Activated naive CD4-positive, alpha-beta T cell treated with anti-CD3 and anti-CD28 coated beads, Interleukin-2, amount 50 U/mL, for 72 hours (primary cell): ENCODE measurements around the gene CTNNA1. TPM values are rescaled to one million over a fixed set of nuclear protein-coding genes. Genes with fewer than 3 reads are reported as not detected.
"Not testable (repeated sequence)": the region's sequence is repeated elsewhere in the genome, so short reads cannot be mapped to it uniquely, and the experiment has no call there.

Source experiments
- ATAC-seq, 2 donors: fragments of 150-1000 bp; cut with Tn5 transposase; 2 replicates each; pipeline ENCODE4 v1.10.0; 2021; ENCODE audit warnings: mild to moderate bottlenecking in 2 of 2, moderate library complexity in 2 of 2
- DNase-seq, 2 donors: peaks; one replicate each; pipeline ENCODE4 v3.0.0; 2021 to 2022; ENCODE audit warnings: low spot score in 2 of 2
- H3K27ac Mint-ChIP-seq, 2 donors: one replicate each; pipeline ENCODE4 v1.8.0; 2022; ENCODE audit warnings: mild to moderate bottlenecking in 2 of 2, mixed read lengths in 2 of 2
- H3K36me3 Mint-ChIP-seq, 2 donors: one replicate each; pipeline ENCODE4 v1.8.0; 2022; ENCODE audit warnings: mixed read lengths in 2 of 2
- H3K9me3 Mint-ChIP-seq, 2 donors: one replicate each; pipeline ENCODE4 v1.8.0; 2022; ENCODE audit warnings: mixed read lengths in 2 of 2
- total RNA-seq, 2 donors: library from RNA; stranded (reverse); gene quantifications; one replicate each; pipeline ENCODE4 v1.2.3, GENCODE V29; 2022

The CTNNA1 gene
- total RNA-seq, 2 donors from 2014 or later, result 89.2 to 224 TPM

DNA sequence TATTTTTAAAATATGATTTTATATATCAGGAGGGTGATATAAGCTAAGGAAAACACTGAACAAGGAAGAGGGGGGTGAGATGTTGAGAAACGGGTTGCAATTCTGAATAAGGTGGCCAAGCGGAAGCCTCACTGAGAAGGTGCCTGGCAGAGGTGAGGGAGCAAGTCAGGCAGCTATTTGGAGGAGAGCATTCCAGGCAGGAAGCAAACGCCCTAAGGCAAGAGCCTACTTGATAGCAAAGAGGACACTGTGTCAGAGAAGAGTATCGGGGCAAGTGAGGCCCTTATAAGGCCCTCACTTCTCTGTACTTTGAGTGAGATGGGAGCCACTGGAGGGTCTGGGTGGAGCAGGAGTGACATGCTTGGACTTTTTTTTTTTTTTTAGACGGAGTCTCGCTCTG lies 8.0 kb upstream of the CTNNA1 start:
- Mint-ChIP-seq H3K27ac (no peak overlapping the region), H3K36me3 (no peaks in the 10 kb centered on the region), H3K9me3 (no peaks in the 10 kb centered on the region)
- ATAC-seq (no peak), DNase-seq (no peak)

DNA sequence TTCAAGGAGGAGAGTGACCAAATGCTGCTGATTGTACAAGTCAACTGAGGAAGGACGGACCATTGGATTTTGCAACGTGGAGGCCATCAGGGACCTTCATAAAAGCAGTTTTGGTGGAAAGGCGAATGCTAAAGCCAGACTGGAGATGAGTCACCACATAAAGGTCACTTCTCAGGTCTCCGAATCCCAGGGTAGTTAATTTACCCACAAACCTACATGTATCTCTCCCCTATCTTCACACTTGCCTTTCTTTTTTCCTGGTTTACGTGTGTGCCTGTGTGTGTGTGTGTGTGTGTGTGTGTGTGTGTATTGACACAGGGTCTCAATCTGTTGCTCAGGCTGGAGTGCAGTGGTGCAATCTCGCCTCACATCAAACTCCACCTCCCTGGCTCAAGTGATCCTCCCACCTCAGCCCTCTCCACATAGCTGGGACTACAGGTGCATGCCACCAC lies 4.6 kb upstream of the CTNNA1 start:
- H3K36me3 Mint-ChIP-seq, result no peaks in the 10 kb centered on the region
- DNase-seq, result no peak
- peak in 1 of 2 donors; percentile 41 for ATAC-seq
- H3K27ac Mint-ChIP-seq, result no peak overlapping the region
- H3K9me3 Mint-ChIP-seq, result no peaks in the 10 kb centered on the region

DNA sequence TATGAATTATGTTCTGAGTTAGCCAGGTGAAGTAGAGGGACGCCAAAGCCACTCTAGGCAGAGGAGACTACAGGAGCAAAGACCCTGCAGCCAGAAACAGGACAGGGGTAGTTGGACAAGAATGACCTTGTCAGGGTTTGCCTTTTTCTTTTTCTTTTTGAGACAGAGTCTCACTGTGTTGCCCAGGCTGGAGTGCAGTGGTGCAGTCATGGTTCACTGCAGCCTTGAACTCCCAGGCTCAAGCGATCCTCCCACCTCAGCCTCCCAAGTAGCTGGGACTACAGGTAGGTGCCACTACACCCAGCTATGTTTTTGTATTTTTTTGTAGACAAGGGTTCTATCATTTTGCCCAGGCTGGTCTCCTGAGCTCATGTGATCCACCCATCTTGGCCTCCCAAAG lies 1.9 kb upstream of the CTNNA1 start:
- H3K9me3 Mint-ChIP-seq, H3K27ac Mint-ChIP-seq, ATAC-seq, H3K36me3 Mint-ChIP-seq, DNase-seq: not testable (repeated sequence)

DNA sequence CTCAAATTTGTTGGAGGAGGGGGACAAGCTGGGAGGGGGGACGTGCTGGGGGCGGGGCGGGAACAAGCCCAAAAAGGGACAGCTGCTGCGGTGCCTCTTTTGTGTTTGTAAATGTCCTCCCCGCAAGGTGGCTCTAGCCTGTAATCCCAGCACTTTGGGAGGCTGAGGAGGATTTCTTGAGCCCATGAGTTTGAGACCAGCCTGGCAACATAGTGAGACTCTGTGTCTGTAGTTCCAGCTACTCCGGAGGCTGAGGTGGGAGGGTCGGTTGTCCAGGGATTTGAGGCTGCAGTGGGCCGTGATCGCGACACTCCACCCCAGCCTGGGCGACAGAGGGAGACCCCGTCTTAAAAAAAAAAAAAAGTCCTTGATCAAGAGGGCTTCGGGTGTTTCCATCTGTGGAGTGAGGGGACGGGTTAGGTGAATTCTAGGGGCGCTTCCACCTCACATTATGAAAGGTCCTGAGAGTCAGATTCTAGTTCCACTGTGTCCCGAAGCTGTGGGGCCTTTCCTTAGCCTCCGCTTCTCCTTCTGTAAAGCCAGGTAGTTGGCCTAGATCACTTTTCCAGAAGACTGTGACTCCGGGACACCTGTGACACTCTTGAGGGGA lies 779 bp upstream of the CTNNA1 start:
- no peak for ATAC-seq
- Mint-ChIP-seq H3K9me3 (peaks cover 0 to 5% of the 10 kb centered on the region in 2 donors), H3K36me3 (peaks cover 6 to 20% of the 10 kb centered on the region in 2 donors), H3K27ac (no peak overlapping the region)
- DNase-seq, result no peak

DNA sequence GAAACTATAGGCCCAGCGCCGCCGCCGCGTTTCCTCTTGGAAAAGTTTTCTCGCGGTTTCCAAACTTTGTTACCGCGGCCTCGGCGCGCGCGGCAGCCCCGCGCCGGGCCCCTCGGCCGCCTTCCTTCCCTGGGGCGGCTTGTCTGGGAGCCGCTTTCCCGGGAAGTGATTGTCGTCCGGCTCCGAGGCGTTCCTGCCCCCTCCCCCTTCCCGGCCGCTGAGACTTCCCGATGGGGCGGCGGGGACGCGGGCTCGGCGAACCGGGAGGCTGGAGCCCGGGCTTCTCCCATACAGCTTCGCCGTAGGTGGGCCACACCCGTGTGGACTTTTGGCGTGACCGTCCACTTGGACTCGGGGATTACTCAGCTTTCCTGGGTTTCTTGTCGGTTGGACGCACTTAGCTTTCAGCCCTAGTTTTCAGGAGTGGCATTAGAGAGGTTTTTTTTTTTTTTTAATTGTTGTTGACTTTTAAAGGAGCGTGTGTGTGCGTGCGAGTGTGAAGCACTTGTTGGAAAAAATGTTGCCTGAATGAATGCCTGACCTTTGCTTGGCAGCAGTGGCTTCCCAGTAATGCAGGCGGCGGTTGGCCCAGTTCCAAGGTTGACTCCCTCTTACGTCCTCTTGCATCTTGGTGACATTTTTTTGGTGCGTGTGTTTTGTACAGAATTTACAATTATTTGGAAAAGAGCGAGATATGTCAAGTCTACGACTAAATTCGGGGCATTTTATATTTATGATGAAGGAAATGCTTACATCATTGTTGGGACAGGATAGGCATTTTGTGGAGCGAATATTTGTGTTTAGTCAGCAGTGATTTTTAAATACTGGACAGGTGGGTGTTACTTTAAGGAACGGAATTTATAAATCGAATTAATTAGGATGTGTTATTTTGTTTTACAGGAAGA lies 821 bp downstream of the CTNNA1 start:
- ATAC-seq (peak in 1 of 2 donors; percentile 51), DNase-seq (peak; percentile 59 to 81)
- peaks cover 0 to 9% of the 10 kb centered on the region in 2 donors for H3K9me3 Mint-ChIP-seq
- peaks cover 12 to 30% of the 10 kb centered on the region in 2 donors for H3K36me3 Mint-ChIP-seq
- H3K27ac Mint-ChIP-seq, result peak overlapping the region; percentile 53 to 90

DNA sequence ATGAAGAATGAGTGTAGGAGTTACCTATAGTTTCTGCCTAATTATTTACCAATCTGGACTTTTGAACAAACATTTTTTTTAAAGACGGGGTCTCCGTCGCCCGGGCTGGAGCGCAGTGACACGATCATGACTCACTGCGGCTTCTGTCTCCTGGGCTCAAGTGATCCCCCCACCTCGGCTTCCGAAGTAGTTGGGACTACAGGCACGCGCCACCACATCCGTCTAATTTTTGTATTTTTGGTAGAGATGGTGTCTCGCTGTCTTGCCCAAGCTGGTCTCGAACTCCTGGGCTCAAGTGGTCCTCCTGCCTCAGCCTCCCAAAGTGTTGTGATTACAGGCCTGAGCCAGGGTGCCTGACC lies 1.5 kb downstream of the CTNNA1 start:
- DNase-seq, result no peak
- peak overlapping the region in 1 of 2 donors; percentile 90 for H3K27ac Mint-ChIP-seq
- H3K36me3 Mint-ChIP-seq, result peaks cover 12 to 35% of the 10 kb centered on the region in 2 donors
- no peak for ATAC-seq
- peaks cover 0 to 9% of the 10 kb centered on the region in 2 donors for H3K9me3 Mint-ChIP-seq

DNA sequence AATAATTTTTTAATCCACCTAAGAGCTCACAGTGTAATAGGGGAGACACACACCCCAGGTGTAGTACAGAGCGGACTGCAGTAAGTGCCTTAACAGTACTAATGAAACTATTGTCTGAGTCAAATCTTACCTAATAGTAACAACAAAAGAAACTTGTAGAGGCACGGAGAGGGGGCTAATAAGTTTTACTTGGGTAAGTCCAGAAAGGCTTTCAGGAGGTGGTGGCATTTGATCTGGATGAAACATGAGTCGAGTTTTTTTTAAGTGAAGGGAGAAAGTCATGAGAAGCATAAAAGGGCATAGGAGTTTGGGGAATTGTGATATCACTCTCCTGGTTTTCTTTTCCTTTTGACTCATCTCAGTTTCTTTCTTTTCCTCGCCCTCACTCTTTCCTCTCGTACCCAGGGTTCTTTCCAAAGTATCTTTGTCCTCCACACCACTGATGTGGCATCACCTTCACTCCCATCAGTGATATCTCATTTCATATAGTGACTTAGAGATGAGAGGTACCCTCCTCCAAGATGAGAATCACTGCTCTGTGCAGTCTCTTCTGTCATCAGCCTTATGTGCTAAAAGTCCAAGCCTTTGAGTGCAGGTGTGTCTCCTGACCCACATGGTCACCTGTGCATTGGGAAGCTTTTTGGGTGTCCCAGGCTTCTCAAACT lies 2.0 kb downstream of the CTNNA1 start:
- Mint-ChIP-seq H3K9me3 (peaks cover 0 to 9% of the 10 kb centered on the region in 2 donors), H3K36me3 (peaks cover 12 to 35% of the 10 kb centered on the region in 2 donors), H3K27ac (peak overlapping the region in 1 of 2 donors; percentile 90)
- no peak for DNase-seq
- ATAC-seq, result peak; percentile 54 to 80

DNA sequence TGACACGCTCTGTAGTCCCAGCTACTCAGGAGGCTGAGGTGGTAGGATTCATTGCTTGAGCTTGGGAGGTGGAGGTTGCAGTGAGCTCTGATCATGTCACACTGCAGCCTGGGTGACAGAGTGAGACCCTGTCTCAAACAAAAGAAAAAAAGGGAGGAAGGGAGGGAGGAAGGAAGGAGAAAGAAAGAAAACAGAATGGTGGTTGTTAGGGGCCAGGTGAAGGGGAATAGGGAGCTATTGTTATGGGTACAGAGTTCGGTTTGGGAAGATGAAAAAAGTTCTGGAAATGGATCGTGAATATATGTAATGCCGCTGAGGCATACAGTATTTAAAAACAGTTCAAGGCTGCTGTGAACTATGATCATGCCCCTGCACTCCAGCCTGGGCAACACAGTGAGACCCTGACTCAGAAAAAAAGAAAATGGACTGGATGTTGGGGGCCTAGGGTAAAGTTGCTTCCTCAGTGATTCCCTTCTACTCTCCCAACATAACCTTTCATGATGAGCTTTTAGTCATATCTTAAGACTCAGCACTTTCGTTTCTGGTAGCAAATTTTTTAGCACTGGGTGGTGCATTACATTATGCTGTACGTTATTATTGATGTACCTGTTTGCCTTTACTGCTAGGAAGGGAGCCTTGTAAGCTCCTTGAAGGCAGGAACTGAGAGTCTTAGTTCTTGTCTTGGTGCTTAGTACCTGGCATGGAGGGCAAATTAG lies 4.0 kb downstream of the CTNNA1 start:
- ATAC-seq, result no peak
- Mint-ChIP-seq H3K36me3 (peaks cover 12 to 35% of the 10 kb centered on the region in 2 donors), H3K9me3 (peaks cover 0 to 9% of the 10 kb centered on the region in 2 donors)

DNA sequence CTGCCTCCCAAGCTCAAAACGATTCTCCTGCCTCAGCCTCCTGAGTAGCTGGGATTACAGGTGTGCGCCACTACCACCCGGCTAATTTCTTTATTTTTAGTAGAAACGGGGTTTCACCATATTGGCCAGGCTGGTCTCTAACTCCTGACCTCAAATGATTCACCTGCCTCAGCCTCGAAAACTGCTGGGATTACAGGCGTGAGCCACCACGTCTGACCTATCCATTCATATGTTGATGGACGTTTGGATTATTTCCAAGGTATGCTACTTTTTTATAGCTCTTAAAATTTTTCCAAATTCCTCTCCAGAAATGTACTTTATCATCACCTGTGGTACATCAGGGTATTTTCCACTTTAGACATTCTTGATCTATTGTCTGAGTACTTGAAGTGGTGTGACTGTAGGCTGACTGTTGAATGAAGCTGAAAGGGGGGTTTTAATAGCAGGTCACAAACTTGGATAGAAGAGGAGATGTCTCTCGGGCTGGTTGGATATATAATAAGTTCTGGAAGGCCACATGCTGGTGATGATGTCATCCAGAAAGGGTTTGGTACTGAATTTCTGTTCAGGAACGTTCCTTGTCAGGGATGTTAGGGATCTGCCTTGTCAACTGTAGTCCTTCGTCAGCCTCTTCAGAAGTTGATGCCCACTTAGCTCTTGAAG lies 7.4 kb downstream of the CTNNA1 start:
- Mint-ChIP-seq H3K27ac (peak overlapping the region in 1 of 2 donors; percentile 52), H3K9me3 (peaks cover 0 to 9% of the 10 kb centered on the region in 2 donors), H3K36me3 (peaks cover 6 to 28% of the 10 kb centered on the region in 2 donors)
- ATAC-seq (peak in 1 of 2 donors; percentile 53), DNase-seq (no peak)

More for the DNA sequence above, 4.0 kb downstream of the CTNNA1 start:
- no peak overlapping the region for H3K27ac Mint-ChIP-seq
- DNase-seq, result no peak

DNA sequence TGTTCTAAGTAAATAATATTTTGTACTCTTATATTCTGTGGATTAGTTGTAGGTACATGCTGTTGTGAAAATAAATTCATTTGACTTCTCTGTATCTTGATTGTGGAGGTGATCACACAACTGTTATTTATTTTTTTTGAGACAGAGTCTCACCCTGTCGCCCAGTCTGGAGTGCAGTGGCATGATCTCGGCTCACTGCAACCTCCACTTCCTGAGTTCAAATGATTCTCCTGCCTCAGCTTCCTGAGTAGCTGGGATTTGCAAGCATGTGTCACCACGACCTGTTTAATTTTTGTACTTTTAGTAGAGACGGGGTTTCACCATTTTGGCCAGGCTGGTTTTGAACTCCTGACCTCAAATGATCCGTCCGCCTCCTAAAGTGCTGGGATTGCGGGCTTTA lies 7.9 kb downstream of the CTNNA1 start:
- peak overlapping the region in 1 of 2 donors; percentile 52 for H3K27ac Mint-ChIP-seq

DNA sequence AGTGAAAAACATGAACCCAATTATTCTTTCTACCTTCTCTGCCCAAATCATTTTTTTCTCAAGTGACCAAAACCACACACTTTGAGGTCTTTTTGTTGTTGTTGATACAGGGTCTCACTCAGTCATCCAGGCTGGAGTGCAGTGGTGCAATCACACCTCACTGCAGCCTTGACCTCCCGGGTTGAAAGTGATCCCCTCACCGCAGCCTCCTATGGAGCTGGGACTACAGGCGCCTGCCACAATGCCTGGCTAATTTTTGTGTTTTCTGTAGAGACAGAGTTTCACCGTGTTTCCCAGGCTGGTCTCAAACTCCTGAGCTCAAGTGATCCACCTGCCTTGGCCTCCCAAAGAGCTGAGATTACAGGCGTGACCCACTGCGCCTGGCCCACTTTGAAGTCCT lies 8.4 kb downstream of the CTNNA1 start:
- not testable (repeated sequence) for ATAC-seq, H3K9me3 Mint-ChIP-seq, DNase-seq, H3K27ac Mint-ChIP-seq
- H3K36me3 Mint-ChIP-seq, result peaks cover 6 to 22% of the 10 kb centered on the region in 2 donors

More for the DNA sequence above, 7.9 kb downstream of the CTNNA1 start:
- peaks cover 6 to 28% of the 10 kb centered on the region in 2 donors for H3K36me3 Mint-ChIP-seq
- ATAC-seq, result peak; percentile 34 to 78
- DNase-seq, H3K9me3 Mint-ChIP-seq: not testable (repeated sequence)

DNA sequence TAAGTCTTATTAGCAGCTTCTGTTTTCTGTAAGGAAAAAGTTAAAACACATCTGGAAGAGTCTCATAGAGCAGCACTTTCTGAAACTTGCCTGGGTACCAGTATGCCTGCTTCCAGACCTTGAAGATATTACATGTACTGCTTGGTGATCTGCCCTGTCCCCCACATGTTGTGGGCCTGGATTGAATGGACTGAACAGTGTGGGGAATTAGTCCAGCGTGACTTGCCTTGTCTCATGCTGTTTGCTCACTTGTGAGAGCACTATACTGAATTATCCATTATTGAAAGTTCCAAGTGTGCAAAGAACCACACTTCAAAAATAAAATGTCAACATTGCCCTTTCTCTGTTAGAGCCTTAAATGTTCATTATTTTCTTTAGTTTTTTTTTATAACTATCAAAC lies 8.9 kb downstream of the CTNNA1 start:
- no peak for ATAC-seq
- H3K36me3 Mint-ChIP-seq, result peaks cover 6 to 18% of the 10 kb centered on the region in 2 donors
- H3K9me3 Mint-ChIP-seq, result peaks cover 0 to 5% of the 10 kb centered on the region in 2 donors
- DNase-seq, result no peak
- no peak overlapping the region for H3K27ac Mint-ChIP-seq

DNA sequence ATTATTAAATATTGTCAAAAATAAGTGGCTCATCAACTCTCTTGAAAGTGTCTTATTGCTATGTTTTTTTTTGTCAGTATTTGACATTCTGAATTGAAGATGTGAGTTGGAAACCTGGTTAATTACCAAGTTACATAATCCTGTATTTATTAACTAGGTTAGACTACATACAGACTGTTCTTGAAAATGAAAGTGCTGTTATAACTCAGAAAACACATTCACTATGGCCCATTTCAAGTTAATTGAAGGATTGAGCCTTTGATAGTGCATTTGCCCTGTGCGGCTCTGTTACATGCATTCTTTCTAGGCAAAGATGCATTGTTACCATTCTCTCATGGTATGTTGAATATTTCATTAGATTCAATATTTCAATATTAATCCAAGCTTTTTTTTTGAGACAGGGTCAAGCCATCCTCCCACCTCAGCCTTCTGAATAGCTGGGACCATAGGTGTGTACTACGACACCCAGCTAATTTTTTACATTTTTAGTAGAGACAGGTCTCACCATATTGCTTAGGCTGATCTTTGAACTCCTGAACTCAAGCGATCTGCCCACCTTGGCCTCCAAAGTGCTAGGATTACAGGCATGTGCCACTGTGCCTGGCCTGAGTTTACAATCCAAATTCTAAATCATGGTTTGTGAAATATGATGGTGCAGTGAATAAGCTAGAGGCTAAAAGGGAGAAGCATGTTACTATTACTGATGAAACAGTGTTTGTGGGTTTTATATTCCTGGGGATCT lies 10.0 kb downstream of the CTNNA1 start:
- ATAC-seq, result no peak

DNA sequence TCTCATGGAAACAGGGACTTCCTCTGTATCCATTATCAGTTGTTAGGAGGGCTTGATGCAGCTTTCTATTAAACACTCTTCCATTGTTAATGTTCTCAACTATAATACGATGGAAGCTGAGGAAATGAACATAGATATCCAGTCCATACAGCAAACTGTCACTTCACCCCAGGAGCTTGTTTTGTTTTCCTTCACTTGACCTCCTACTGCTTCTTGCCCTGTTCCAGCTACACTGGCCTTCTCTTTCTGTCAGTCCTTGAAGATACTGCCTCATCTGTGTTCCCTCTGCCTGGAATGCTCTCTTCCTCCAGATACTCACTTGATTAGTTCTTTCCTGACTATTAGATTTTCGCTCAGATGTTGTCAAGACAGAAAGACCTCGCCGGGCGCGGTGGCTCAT lies 17.1 kb downstream of the CTNNA1 start:
- no peak for ATAC-seq
- DNase-seq, result no peak
- no peak overlapping the region for H3K27ac Mint-ChIP-seq
- no peaks in the 10 kb centered on the region for H3K36me3 Mint-ChIP-seq
- no peaks in the 10 kb centered on the region for H3K9me3 Mint-ChIP-seq

More for the DNA sequence above, 10.0 kb downstream of the CTNNA1 start:
- Mint-ChIP-seq H3K36me3 (peaks cover 6 to 11% of the 10 kb centered on the region in 2 donors), H3K9me3 (no peaks in the 10 kb centered on the region), H3K27ac (no peak overlapping the region)
- no peak for DNase-seq

DNA sequence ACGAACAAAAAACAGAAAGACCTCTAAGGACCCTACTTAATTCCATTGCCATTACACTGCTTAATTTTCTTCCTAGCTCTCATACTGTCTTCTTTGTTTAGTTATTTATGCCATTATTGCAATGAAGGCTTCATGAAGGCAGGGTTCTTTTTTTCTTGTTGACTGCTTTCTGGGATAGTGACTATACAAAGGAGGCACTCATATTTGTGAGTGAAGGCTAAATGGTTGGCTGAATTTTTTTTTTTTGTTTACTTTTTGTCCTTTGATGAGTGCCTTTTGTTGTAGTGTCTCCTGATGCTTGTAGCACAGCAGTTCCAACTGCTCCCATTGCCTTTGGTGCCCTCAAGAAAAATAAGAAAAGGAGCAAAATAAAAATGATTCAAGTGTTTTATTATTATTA lies 17.8 kb downstream of the CTNNA1 start:
- ATAC-seq, result no peak
- H3K36me3 Mint-ChIP-seq, result no peaks in the 10 kb centered on the region
- no peaks in the 10 kb centered on the region for H3K9me3 Mint-ChIP-seq
- H3K27ac Mint-ChIP-seq, result no peak overlapping the region
- DNase-seq, result no peak
